GF-D8 (cell line): ENCODE results near the gene CFAP299.

Experiments
- DNase-seq: peaks from one replicate; lab custom pipeline; 2025; lab: John Stamatoyannopoulos, UW

The CFAP299 gene

GRCh38 chr4:80452055-80452454 is 116.5 kb downstream of the CFAP299 start:
- no peak for DNase-seq

- no peak for DNase-seq
Measured at GRCh38 chr4:80452768-80453167, 117.2 kb downstream of the CFAP299 start.

DNA sequence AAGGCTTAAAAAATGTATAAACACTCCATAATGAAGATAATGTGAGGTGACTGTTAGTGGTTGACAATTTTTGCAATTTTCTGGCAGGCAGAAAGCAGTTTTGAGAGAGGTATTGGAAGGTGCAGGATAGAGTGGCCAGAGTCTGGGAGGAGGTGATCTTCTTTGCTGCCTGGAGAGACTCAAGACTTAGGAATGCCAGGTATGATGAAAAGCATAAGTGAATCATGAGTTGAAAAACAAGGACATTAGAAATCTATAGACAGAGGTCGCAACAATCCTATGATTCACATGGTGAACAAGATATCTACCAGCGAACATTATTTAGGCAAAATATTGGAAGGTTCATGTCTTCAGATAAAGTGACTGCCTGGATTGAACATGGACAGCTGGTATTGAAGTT is 118.5 kb downstream of the CFAP299 start:
- no peak for DNase-seq

DNA sequence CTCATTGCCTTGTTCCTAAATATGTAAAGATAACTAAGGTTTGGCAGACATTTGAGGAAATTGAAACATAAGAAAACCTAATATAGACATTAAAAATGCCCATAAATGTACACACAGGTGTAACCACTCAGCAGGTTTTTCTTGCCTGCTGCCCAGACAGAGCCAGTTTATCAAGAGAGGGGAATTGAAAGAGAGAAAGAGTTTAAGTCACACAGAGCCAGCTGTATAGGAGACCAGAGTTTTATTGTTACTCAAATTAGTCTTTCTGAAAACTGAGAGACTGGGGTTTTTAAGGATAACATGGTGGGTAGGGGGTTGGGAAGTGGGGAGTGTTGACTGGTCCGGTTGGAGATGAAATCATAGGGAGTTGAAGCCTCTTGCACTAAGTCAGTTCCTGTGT is 119.0 kb downstream of the CFAP299 start:
- no peak for DNase-seq

- no peak for DNase-seq
Measured at GRCh38 chr4:80459918-80460473, 124.5 kb downstream of the CFAP299 start.

DNA sequence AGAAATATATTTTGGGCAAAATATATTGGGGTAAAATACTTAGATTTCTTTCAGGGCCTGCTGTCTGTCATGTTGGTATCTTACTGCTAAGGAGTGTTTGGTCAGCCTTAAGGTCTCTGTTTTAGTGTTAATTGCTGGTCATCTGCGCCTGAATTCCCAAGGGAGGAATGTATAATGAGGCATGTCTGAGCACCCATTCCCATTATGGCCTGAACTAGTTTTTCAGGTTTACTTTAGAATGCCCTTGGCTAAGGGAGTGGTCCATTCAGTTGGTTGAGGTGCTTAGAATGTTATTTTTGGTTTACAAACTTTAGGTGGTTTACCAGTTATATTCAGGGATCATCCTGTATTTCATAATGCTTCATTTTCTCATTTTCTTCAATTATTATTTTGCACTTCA is 125.9 kb downstream of the CFAP299 start:
- no peak for DNase-seq

DNA sequence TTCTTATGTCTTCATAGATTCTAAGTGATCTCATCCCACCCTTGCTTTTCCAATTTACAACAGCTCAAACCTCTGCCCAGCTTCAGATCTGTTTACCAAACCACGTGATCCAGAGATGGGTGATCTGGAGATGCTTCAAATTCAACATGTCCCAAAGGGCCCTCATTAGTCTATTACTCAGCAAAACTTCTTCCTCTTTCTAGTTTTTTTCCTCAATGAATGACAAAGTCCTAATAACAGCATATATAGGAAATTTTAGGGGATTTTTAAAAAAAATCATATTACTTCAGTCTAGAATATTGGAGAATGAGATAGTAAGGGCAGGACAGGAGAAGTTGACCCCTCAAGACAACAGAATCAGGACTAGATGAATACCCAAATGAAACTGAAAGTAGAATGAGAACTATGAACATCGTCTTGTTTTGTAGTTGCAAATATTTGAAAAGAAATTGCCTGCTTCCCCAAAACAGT is 127.1 kb downstream of the CFAP299 start:
- no peak for DNase-seq

DNA sequence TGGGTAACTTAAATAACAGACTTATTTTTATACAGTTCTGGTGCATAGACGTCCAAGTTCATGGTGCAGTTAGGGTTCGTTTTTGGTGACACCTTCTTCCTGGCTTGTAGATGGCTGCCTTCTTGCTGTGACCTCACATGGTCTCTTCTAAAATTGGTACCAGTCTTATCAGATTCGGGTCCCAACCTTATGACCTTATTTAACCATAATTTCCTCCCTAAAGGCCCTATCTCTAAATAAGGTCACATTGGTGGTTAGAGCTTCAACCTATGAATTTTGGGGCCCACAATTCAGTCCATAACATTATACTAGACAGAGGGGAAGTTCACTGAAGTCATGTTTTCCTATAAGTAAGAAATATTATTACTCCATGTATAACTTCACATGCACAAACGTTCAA is 128.0 kb downstream of the CFAP299 start:
- no peak for DNase-seq

DNA sequence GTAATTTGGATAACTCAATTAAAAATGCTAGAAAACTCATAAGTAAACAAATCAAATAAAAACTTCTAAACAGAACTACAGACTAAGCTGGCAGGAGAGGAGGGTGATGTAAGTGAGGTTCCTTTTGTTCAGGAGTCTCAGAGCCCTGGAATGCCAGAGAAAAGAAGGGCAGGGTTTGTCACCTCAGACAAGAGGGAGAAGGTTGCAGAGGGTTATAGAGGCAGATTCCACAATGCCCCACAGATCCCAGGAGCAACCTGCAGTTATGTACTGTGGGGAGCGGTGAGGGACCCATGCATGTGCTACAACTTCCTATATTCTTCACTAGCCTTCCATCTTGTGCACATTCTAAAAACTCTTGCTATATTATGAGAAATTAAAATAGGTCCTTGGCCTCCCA is 129.7 kb downstream of the CFAP299 start:
- DNase-seq: no peak

DNA sequence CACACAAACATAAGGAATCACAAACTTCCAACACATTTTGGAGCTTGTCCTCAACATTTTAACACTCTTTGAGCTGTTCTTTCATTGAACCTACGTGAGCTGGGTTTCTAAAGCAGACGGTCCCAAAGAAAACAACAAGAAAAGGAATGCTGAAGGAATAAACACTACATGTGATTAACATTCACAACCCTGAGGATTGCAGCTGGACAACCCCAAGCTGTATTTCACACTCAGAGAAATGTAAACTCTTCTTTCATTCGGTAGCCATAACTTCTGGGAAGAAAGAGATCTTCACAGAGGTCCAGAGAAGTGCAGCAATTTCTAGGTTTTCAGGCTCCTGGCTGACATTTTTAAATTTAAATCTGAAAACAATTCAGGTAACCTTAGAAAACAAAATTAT is 130.2 kb downstream of the CFAP299 start:
- DNase-seq: no peak

GRCh38 chr4:80466618-80467017 is 131.1 kb downstream of the CFAP299 start:
- no peak for DNase-seq

DNA sequence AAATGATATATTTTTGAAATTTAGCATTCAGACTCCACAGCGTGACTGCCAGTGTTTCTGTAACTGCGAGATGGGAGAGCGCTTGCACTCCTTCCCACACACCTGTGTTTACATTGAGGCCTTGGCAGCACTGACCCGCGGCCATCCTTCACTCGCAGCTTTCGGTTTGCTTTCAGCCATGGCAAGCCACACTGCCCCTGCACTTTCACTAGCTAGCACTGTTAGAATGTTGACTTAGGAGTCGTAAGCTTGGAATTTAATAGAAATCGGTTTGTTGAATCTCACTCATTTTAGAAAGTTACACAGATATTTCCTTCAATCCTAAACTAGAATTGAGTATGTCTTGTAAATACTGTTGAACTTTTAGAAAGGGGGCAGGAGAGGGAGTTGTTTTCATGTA is 136.2 kb downstream of the CFAP299 start:
- DNase-seq: no peak

GRCh38 chr4:80475236-80475635 is 139.7 kb downstream of the CFAP299 start:
- no peak for DNase-seq

- no peak for DNase-seq
Measured at GRCh38 chr4:80475798-80476197, 140.3 kb downstream of the CFAP299 start.

GRCh38 chr4:80484712-80485111 is 149.2 kb downstream of the CFAP299 start:
- DNase-seq: no peak

- DNase-seq: no peak
Measured at GRCh38 chr4:80486603-80487002, 151.1 kb downstream of the CFAP299 start.

DNA sequence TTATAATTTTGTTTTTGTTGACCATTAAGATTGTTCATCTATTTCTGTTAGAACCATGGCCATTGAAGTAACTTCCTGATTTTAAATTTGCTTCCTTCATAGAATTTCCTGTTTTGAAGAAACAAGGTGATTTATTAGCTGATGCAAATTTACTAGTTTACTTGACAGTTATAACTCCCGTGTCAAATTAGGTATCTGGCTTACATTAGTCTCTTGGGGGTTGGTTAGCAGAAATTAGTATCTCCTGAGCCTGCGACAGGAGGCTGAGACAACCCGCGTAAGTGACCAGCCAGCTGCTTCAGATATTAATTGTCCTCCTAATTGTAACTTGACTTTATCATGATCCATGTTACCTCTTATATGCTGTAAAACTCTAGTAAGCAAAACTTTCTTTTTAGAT is 154.3 kb downstream of the CFAP299 start:
- DNase-seq: no peak

DNA sequence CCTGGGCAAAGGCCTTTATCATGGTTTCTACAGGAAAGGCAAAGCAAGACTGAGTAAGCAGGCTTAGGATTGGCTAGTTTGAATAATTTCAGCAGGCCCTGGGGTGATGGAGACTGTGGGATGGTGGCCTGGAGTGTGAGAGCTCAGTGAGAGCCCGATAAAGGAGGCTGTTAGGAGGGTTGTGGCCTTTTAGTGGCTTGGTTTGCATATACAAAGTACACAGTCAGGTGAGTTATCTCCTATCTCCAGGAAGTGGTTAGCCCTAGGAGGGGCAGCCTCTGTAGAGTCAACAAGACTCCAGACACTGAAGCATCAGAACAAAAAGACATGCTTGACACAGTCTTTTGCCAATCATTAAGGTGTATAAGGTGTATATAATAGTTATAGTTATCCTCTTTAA is 157.2 kb downstream of the CFAP299 start:
- DNase-seq: no peak

DNA sequence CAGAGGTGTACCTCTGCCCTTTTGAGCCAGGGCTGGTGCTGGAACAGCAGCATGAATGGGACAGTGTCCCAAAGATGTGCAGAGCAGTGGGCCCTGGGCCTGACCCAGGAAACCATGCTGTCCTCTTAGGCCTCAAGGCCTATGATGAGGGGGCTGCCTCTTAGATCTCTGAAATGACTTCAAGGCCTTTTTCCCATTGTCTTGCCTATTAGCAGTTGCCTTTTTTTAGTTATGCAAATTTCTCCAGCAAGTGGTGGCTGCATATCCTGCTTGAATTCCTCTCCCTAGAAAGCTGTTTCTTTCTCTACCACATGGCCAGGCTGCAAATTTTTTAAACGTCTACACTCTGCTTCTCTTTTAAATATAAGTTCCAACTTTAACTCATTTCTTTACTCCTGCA is 160.3 kb downstream of the CFAP299 start:
- no peak for DNase-seq

DNA sequence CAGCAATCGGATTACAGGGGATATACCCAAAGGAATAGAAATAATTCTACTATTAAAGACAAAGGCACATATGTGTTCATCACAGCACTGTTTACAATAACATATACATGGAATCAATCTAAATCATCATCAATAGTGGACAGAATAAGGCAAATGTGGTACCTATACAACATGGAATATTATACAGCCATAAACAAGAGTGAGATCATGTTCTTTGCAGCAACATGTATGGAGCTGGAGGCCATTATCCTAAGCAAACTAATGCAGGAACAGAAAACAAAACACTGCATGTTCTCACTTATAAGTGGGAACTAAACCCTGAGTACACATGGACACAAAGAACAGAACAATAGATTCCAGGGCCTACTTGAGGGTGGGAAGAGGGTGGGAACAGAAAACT is 163.2 kb downstream of the CFAP299 start:
- no peak for DNase-seq

GRCh38 chr4:80500613-80501012 is 165.1 kb downstream of the CFAP299 start:
- peak; percentile 7 for DNase-seq

DNA sequence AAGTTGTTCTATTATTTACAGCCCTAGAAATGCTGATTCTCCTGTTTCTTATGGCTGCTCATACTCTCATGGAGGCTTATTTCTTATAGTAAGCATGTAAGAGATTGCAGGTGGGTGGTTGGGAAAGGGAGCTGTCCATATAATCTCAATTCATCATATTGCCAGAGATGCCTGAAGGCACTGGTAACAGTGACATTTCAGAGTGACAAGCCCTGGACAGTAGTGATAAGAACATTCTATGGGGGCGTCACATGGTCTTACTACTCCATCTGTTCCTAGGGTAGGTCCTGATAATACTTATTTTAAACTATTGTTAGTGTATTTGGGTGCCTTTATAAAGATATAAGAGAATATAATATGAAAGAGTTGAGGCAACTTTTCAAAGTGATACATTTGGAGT is 171.5 kb downstream of the CFAP299 start:
- DNase-seq: no peak

DNA sequence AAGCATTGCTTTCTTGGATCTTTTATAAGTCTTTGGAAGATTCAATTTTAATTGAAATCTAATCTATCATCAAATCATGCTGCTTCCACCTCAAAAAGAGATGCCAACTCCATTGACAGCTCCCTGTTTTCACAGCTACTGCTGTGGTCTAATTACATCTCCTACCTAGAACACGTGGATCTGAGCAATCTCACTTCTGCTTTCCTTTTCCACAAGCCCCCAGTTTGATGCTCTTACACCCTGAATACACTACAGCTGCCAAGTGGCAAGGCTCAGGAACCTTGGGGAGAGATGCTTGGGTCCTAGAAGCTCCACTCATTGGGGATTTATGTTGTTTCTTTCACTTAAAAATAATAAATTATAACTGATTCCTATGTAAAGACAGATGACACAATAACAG is 172.0 kb downstream of the CFAP299 start:
- no peak for DNase-seq

DNA sequence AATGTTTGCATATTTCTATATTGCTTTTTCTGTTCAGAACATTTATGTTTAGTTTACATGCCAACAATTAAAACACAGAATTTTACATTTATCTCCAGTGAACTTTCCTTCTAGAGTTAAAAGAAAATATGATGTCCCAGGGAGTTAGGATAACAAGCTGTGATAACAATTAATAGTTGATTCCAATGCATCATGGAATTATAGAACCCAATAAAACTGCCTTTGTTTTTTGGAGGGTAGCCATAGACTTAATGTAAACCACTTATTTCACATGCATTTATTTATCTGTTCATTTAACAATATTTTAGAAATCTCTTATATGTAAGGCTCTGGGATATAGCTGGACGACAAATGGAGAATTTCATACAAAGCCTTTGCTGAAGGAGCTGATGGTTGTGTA is 180.0 kb downstream of the CFAP299 start:
- DNase-seq: no peak

GRCh38 chr4:80521438-80521837 is 185.9 kb downstream of the CFAP299 start:
- no peak for DNase-seq
